Mesodermal cell (in vitro differentiated cells): Measurements from ENCODE around the gene FEM1B.
A peak's percentile ranks its signal among the peaks of the same experiment; 100 is the strongest.

Experiments used
- H3K27ac ChIP-seq: 2 replicates; pipeline ENCODE4 v1.7.0; 2013; ENCODE audit warnings: mild to moderate bottlenecking, low read depth, low read length, moderate library complexity; ENCODE audit not compliant: severe bottlenecking
- H3K36me3 ChIP-seq: 2 replicates; pipeline ENCODE4 v1.7.1; 2013; ENCODE audit warnings: mild to moderate bottlenecking, low read length, moderate library complexity; ENCODE audit not compliant: control insufficient read depth, insufficient read depth
- H3K4me1 ChIP-seq: one replicate; pipeline ENCODE4 v1.7.1; 2013; ENCODE audit warnings: mild to moderate bottlenecking, low read length; ENCODE audit not compliant: insufficient read depth, control insufficient read depth, poor library complexity, severe bottlenecking
- H3K4me3 ChIP-seq: 2 replicates; pipeline ENCODE4 v1.7.0; 2013; ENCODE audit warnings: low read length, control low read depth, mild to moderate bottlenecking; ENCODE audit not compliant: insufficient read depth, poor library complexity, severe bottlenecking; ENCODE audit errors: extremely low read depth
- H3K9me3 ChIP-seq: 2 replicates; pipeline ENCODE4 v1.7.1; 2013; ENCODE audit warnings: mild to moderate bottlenecking, low read length, moderate library complexity; ENCODE audit not compliant: control insufficient read depth
- WGBS, 2 experiments: methylation state at CpG; one replicate each; pipeline ENCODE4 v1.1.5; 2013; ENCODE audit warnings: missing lambda C conversion rate in 2 of 2; ENCODE audit not compliant: insufficient coverage in 2 of 2; 5-methylcytosine and 5-hydroxymethylcytosine counted together

Gene FEM1B

DNA sequence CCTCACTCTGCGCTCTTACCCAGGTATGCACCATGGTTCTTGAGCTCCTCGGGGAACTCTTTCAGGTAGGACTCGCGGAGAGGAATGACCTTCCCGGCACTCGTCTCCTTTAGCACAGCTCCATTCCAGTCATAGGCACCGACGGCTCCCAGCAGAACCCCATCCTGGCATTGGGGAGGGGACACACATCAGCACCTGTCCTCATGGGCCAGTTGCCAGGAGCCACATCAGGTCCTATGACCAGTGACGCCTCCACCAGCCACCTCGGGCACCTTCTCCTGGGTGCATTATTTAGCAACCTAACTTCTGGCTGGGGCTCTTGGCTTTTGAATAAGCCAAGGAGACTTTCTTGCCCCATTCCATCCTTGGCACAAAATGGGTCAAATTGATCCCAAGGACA lies 61.9 kb downstream of the FEM1B start:
- H3K4me1 ChIP-seq = peaks cover 22% of the 10 kb centered on the region
- no peaks in the 10 kb centered on the region for H3K36me3 ChIP-seq
- H3K27ac ChIP-seq = no peak overlapping the region
- H3K9me3 ChIP-seq = no peaks in the 10 kb centered on the region
- WGBS, 2 experiments = 87 to 90% methylated on average over 8 to 9 of the region's 10 CpGs
- H3K4me3 ChIP-seq = no peak overlapping the region

DNA sequence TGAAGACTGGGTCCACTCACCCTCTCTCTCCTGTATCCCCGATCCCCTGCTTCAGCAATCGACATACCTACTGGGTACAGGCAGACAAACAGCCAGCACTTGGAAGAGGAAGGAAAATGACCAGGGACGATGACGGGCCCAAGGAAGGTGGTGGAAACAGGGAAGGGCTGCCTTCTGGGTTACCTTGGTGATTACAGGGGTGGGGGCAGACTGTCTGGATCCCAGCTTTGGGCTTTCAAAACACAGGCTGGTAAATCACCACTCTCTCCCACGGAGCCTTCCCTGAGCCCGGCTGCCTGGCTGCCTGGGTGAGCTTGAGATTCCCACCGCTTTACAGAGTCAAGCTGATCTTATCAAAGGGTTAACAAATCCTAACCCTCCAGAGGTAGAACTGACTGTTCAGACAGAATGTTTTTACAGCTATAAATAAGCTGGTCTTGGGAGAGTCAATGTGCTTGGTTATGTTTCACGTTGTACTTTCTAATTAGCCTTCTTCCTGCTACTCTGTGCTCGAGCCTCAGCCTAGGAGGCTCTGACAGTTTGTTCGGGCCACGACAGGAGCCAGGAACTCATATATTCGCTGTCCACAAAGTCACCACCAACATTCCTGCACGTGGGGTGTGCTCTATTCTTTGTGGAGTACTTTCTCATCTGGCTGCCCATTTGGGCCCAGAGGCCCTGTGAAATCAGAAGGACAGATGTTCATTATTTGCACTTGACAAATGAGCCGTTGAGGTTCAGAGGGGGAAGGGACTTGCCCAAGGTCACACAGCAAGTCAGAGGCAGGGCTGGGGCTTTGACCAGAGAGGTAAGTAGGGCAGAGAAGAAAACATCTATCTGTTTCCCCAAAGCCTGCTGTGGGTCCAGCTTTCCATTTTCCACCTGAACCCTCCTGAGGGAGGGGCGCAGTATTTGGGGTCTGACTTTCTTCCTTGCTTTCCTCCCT lies 63.5 kb downstream of the FEM1B start:
- H3K4me3 ChIP-seq = no peak overlapping the region
- H3K4me1 ChIP-seq = peaks cover 22% of the 10 kb centered on the region
- H3K27ac ChIP-seq = peak overlapping the region; percentile 74
- 84 to 90% methylated on average over 6 to 12 of the region's 15 CpGs for WGBS, 2 experiments
- no peaks in the 10 kb centered on the region for H3K9me3 ChIP-seq
- no peaks in the 10 kb centered on the region for H3K36me3 ChIP-seq

DNA sequence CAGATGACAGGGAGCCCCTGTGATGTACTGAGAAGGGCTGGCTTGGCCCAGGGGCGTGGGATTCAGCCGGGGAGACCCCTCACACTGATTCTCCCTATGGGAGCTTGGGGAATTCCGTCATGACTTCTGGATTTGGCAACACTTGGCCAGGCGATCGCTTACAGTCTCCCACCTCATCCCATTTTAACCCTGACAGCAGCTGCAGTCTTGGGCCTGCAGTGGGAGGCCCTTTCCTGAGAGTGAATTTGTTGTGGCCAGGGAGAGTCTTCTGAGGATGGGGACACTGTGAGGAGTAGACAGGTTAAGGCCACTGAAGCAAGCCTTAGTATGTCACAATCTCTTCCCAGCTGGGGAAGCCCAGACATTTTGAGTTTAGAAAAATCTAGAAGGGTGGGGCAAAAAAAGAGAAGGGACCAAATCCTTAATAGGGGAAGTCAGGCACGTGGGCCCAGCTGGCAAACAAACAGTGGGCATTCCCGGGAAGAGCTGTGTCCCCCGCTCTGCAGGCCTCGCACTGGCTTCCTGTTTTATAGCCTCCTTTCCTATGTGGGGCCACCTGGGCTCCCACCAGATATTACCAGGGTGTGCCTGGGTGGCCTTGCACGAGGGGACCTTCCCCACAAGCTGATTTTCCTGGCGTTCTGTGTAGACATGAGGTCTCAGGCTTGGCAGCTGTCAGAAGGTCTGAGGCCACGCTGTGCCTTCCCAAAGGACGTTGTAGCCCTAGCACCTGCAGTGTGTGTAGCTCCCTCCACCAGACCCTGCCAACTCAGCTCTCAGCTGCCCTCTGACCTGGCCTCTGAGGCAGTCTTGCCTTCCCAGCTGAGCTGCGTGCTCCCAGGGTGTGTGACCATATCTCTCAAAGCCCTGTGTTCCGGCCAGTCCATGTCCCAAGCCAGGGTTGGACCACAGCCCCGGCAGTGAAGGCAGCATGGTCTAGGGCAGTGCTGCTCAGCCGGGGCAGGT lies 64.5 kb downstream of the FEM1B start:
- Histone ChIP-seq H3K36me3 (no peaks in the 10 kb centered on the region), H3K4me1 (peaks cover 22% of the 10 kb centered on the region), H3K27ac (peak overlapping the region; percentile 74), H3K4me3 (no peak overlapping the region), H3K9me3 (no peaks in the 10 kb centered on the region)
- 83 to 88% methylated on average over 13 to 14 of the region's 17 CpGs for WGBS, 2 experiments

GRCh38 chr15:68343579-68344225 lies 66.2 kb downstream of the FEM1B start:
- H3K4me1 ChIP-seq = peaks cover 29% of the 10 kb centered on the region
- no peak overlapping the region for H3K4me3 ChIP-seq
- no peaks in the 10 kb centered on the region for H3K9me3 ChIP-seq
- WGBS, 2 experiments = 82 to 86% methylated on average over 10 to 14 of the region's 14 CpGs
- no peak overlapping the region for H3K27ac ChIP-seq
- H3K36me3 ChIP-seq = no peaks in the 10 kb centered on the region

- H3K27ac ChIP-seq = no peak overlapping the region
- no peak overlapping the region for H3K4me3 ChIP-seq
- no peaks in the 10 kb centered on the region for H3K9me3 ChIP-seq
- H3K36me3 ChIP-seq = no peaks in the 10 kb centered on the region
- WGBS, 2 experiments = 91 to 100% methylated on average over 5 to 6 of the region's 7 CpGs
- H3K4me1 ChIP-seq = peaks cover 29% of the 10 kb centered on the region
Observed at GRCh38 chr15:68344600-68344999, 67.1 kb downstream of the FEM1B start.
